GM12878 (cell line): ENCODE results near the gene ZC3H8. TPM values are rescaled to one million over a fixed set of nuclear protein-coding genes. Genes with fewer than 3 reads are reported as not detected.

Experiments
- ATAC-seq: fragments of 200-7000 bp; cut with Tn5 transposase; 3 replicates; pipeline ENCODE4 v1.9.1; 2020; ENCODE audit warnings: mild to moderate bottlenecking, moderate library complexity
- BruUV-seq: library from RNA; stranded (reverse); fragments of 400-500 nt; replicated peaks from 2 replicates; lab custom pipeline; 2021; lab: Mats Ljungman, UMichigan
- CTCF ChIA-PET: fragments of 300-600 bp; sonication (Branson Sonifier 250); formaldehyde crosslinking; extraction: SDS; loops from one replicate; lab custom pipeline; 2021; ENCODE audit warnings: inconsistent platforms; lab: Yijun Ruan, JAX
- POLR2A ChIA-PET: fragments of 350-600 bp; formaldehyde crosslinking; extraction: SDS; loops from one replicate; lab custom pipeline; 2021; ENCODE audit warnings: inconsistent platforms; lab: Charles Lee
- RAD21 ChIA-PET: fragments of 300-600 bp; sonication (Branson Sonifier 250); formaldehyde crosslinking; loops from one replicate; lab custom pipeline; 2023; ENCODE audit warnings: antibody characterized with exemption; ENCODE audit not compliant: unreplicated experiment; lab: Charles Lee
- SMC1A ChIA-PET: fragments of 300-600 bp; sonication (Branson Sonifier 250); formaldehyde crosslinking; loops from one replicate; lab custom pipeline; 2023; ENCODE audit not compliant: unreplicated experiment, uncharacterized antibody; lab: Charles Lee
- DNase-seq: peaks from one replicate; pipeline ENCODE4 v3.0.0-alpha.2; 2011; ENCODE audit warnings: low read depth, low spot score
- FAIRE-seq: peaks from 3 replicates; lab custom pipeline; 2011; peaks lifted over from hg19 to GRCh38; lab: Jason Lieb, UNC
- H2AFZ ChIP-seq: 2 replicates; pipeline ENCODE4 v1.6.0; 2011; ENCODE audit warnings: low read depth, low read length, control low read depth; ENCODE audit not compliant: control insufficient read depth
- H3K27ac ChIP-seq: 2 replicates; pipeline ENCODE4 v1.5.1; 2011; ENCODE audit warnings: control low read depth; ENCODE audit not compliant: control insufficient read depth, insufficient read depth
- H3K27me3 ChIP-seq, 2 experiments: replicated peaks in 1 of 2; 2 replicates each; pipeline versions ENCODE4 v1.6.0 to v1.6.1; 2011; ENCODE audit warnings: low read length in 1 of 2; ENCODE audit not compliant: control insufficient read depth in 2 of 2, insufficient read depth in 2 of 2
- H3K36me3 ChIP-seq, 2 experiments: 2 replicates each; pipeline ENCODE4 v1.5.1; 2011; ENCODE audit warnings: low read length in 1 of 2; ENCODE audit not compliant: control insufficient read depth in 2 of 2, insufficient read depth in 2 of 2
- H3K4me1 ChIP-seq: 2 replicates; pipeline ENCODE4 v1.6.1; 2011; ENCODE audit warnings: mild to moderate bottlenecking, low read length, moderate library complexity, mixed read lengths; ENCODE audit not compliant: control insufficient read depth, insufficient read depth
- H3K4me2 ChIP-seq: 2 replicates; pipeline ENCODE4 v1.6.0; 2011; ENCODE audit warnings: control low read depth; ENCODE audit not compliant: control insufficient read depth, insufficient read depth
- H3K4me3 ChIP-seq: fragments of 200-600 bp; sonication (generic); 2 replicates; pipeline ENCODE4 v1.5.1; 2016
- H3K79me2 ChIP-seq: 2 replicates; pipeline ENCODE4 v1.6.0; 2011; ENCODE audit warnings: low read length; ENCODE audit not compliant: control insufficient read depth, insufficient read depth
- H3K9ac ChIP-seq: 2 replicates; pipeline ENCODE4 v1.8.0; 2011; ENCODE audit warnings: low read length, control low read depth, mixed read lengths; ENCODE audit not compliant: control insufficient read depth, insufficient read depth
- H3K9me3 ChIP-seq: replicated peaks from 3 replicates; pipeline ENCODE4 v1.5.1; 2011; ENCODE audit warnings: mild to moderate bottlenecking, low read length; ENCODE audit not compliant: control insufficient read depth, insufficient read depth
- H4K20me1 ChIP-seq: 2 replicates; pipeline ENCODE4 v1.6.0; 2011; ENCODE audit not compliant: control insufficient read depth, insufficient read depth
- EP300 ChIP-seq, 2 experiments: fragments of 150-350 bp in 1 of 2; IDR thresholded peaks; 2 replicates each; pipeline ENCODE4 v1.6.1; 2011 to 2012; ENCODE audit warnings: low read depth in 2 of 2, low read length in 2 of 2, borderline replicate concordance in 1 of 2, improper control_type of control experiment in 1 of 2, inconsistent platforms in 1 of 2; ENCODE audit not compliant: control insufficient read depth in 1 of 2
- JUNB ChIP-seq: IDR thresholded peaks from 2 replicates; pipeline ENCODE4 v1.6.1; 2016; ENCODE audit warnings: antibody characterized with exemption, mild to moderate bottlenecking
- KDM1A ChIP-seq: fragments of 200-600 bp; sonication (generic); IDR thresholded peaks from 2 replicates; pipeline ENCODE4 v1.6.1; 2016; ENCODE audit warnings: borderline replicate concordance
- MEF2B ChIP-seq: fragments of 450-650 bp; IDR thresholded peaks from 2 replicates; pipeline ENCODE4 v1.6.1; 2018; ENCODE audit warnings: mild to moderate bottlenecking, moderate library complexity; ENCODE audit not compliant: partially characterized antibody, poor library complexity, severe bottlenecking
- MTA2 ChIP-seq: fragments of 450-650 bp; IDR thresholded peaks from 2 replicates; pipeline ENCODE4 v1.6.1; 2016; ENCODE audit warnings: low read depth, mild to moderate bottlenecking, moderate library complexity
- MXI1 ChIP-seq: fragments of 150-350 bp; IDR thresholded peaks from 2 replicates; pipeline ENCODE4 v1.6.1; 2011; ENCODE audit warnings: low read depth, mild to moderate bottlenecking, inconsistent platforms, low read length, improper control_type of control experiment
- PML ChIP-seq: IDR thresholded peaks from 2 replicates; pipeline ENCODE4 v1.6.1; 2012; ENCODE audit warnings: low read length, inconsistent platforms
- POLR2AphosphoS2 ChIP-seq: IDR thresholded peaks from 2 replicates; pipeline ENCODE4 v1.6.1; 2011; ENCODE audit warnings: low read depth, mild to moderate bottlenecking, low read length, improper control_type of control experiment, moderate library complexity
- TBL1XR1 ChIP-seq: IDR thresholded peaks from 2 replicates; pipeline ENCODE4 v1.6.1; 2012; ENCODE audit warnings: low read depth, low read length, improper control_type of control experiment
- TCF3 ChIP-seq: IDR thresholded peaks from 2 replicates; pipeline ENCODE4 v1.6.1; 2012; ENCODE audit warnings: low read depth, mild to moderate bottlenecking, low read length, borderline replicate concordance; ENCODE audit not compliant: insufficient read depth
- WGBS: methylation state at CpG from one replicate; pipeline ENCODE4 v1.1.6; 2016; ENCODE audit warnings: low lambda C conversion rate; ENCODE audit not compliant: insufficient replicate concordance, insufficient coverage; ENCODE audit errors: missing lambda C conversion rate; 5-methylcytosine and 5-hydroxymethylcytosine counted together
- in situ Hi-C: fragments of 300-500 bp; cut with MboI; formaldehyde crosslinking; loops from 9 replicates; pipeline ENCODE4 v1.14.3; 2018; ENCODE audit warnings: mixed read lengths
- intact Hi-C: fragments of 100-400 bp; cut with micrococcal nuclease; formaldehyde crosslinking; loops from one replicate; pipeline ENCODE4 v1.14.2; 2022; ENCODE audit not compliant: unreplicated experiment
- polyA plus RNA-seq, 11 experiments: library from polyadenylated mRNA; depleted of rRNA in 4 of 11; unstranded in 6 of 11; stranded (reverse) in 5 of 11; fragments of >200 nt; fragmentation: Nextera tagmentation in 4 of 11; fragmentation: Illumina TruSeq in 1 of 11; extraction: Ambion mirVana in 4 of 11; extraction: Trizol in 1 of 11; gene quantifications; 1 replicate in 1 of 11; 2 replicates in 10 of 11; pipeline versions ENCODE4 v1.2.1 to v1.2.3, GENCODE V29; 2011 to 2016; ENCODE audit warnings: inconsistent platforms in 2 of 11, missing spikeins in 2 of 11, low read depth in 1 of 11
- total RNA-seq, 4 experiments: library from RNA; depleted of rRNA in 3 of 4; stranded (reverse); fragments of >200 nt in 3 of 4; fragmentation: Illumina TruSeq in 1 of 4; extraction: Trizol in 1 of 4; gene quantifications; 2 replicates each; pipeline versions ENCODE4 v1.2.1 to v1.2.3, GENCODE V29; 2013 to 2021
- TF ChIP-seq, protein P1 (sequence below): IDR thresholded peaks from 2 replicates; pipeline ENCODE4 v1.6.1; 2011; ENCODE audit warnings: mild to moderate bottlenecking, low read depth, low read length, moderate library complexity; ENCODE audit not compliant: insufficient replicate concordance

ZC3H8 gene
- total and polyA plus RNA-seq, 10 of the 15 experiments (the other 5 are each of a cell fraction or from before 2014, with no cell fraction given): 9.9 to 28.4 (median 19.5) TPM

DNA sequence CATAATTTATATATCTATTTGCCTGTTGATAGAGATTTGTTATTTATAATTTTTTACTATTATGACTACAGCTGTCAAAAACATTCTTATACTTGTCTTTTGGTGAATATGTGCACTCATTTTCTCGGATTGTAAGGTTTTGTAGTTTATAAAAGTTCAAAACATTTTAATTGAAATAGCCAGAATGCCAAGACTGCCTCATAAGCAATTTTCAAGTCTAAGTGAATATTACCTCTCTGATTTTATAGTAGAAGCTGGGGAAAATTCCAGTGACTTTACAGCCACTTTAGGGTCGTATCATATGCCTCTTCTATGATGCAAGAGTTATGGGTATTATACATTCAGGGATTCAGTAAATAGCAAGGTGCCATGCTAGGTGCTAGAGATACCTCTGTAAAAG lies 41.6 kb upstream of the ZC3H8 start:
- ChIA-PET RAD21 (no interaction called here), SMC1A (no interaction called here), POLR2A (no interaction called here), CTCF (interaction anchor here (1.4 kb wide), 1 partner anchor 184 kb away, joined by 5 read pairs; no protein-coding TSS in a partner anchor)
- H3K36me3 ChIP-seq: no peaks in the 10 kb centered on the region
- H3K4me3 ChIP-seq: no peak overlapping the region
- no peaks in the 10 kb centered on the region for H3K27me3 ChIP-seq
- ATAC-seq (no peak), FAIRE-seq (no peak), DNase-seq (no peak)
- H3K79me2 ChIP-seq: no peaks in the 10 kb centered on the region
- no peaks in the 10 kb centered on the region for H3K9me3 ChIP-seq
- intact Hi-C loops (no loop called here), in situ Hi-C loops (no loop called here)
- H3K4me2 ChIP-seq: no peak overlapping the region
- no peak overlapping the region for H3K27ac ChIP-seq
- BruUV-seq: no TSS peak
- H3K9ac ChIP-seq: no peak overlapping the region
- 44% methylated on average over 2 of the region's 2 CpGs for whole genome bisulfite sequencing
- no peak overlapping the region for H2AFZ ChIP-seq
- TF ChIP-seq JUNB (no peak), TBL1XR1 (no peak), MXI1 (no peak), EP300 (IDR thresholded peaks at IDR 0.05; ENCODE audit: borderline replicate concordance in 1 of 2, control insufficient read depth in 1 of 2, low read depth in 2 of 2, low read length in 2 of 2) (no peak), POLR2AphosphoS2 (no peak), MTA2 (no peak)
- H3K4me1 ChIP-seq: no peaks in the 10 kb centered on the region
- H4K20me1 ChIP-seq: no peaks in the 10 kb centered on the region

DNA sequence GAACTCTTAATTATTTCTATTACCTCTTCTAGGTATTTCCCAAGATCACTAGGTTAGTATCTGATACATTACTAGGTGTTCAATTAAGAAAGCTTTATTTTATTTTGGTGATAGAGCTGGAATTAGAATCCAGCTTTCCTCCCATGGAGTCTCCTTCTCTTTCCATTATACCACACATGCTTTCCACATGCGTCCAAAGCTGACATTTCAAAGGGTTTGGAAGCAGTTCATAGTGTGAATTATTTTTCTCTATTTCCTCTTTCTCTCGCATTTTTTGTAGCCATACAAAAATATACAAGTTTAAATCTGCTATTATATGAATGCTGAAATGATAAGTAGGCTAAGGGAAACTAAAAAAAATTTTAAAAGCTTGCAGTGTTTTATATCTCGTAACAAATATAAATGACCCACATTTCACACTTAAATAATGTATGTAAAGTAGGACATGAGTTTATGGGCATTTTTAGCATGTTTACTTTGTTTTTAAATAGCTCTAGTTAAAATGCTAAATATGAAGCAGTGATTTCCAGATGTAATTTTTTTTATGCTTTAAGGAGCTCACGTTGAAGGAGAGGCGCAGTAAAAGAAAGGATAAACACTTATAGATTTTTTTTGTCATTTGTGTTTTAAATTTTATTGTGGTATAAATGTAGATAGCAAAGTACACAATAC lies 40.7 kb upstream of the ZC3H8 start:
- SMC1A ChIA-PET: interaction anchor here (0.9 to 1.2 kb wide), 3 partner anchors 16 to 49 kb away, joined by 3 to 5 read pairs (median 3); partner anchors contain the start of gene ZC3H8
- WGBS: 83% methylated on average over 5 of the region's 5 CpGs
- BruUV-seq: no TSS peak
- Histone ChIP-seq H3K9ac (no peak overlapping the region), H3K27me3 (no peaks in the 10 kb centered on the region), H4K20me1 (no peaks in the 10 kb centered on the region), H3K27ac (no peak overlapping the region), H3K36me3 (no peaks in the 10 kb centered on the region), H3K9me3 (no peaks in the 10 kb centered on the region), H3K4me1 (no peaks in the 10 kb centered on the region), H3K79me2 (no peaks in the 10 kb centered on the region), H2AFZ (no peak overlapping the region), H3K4me3 (no peak overlapping the region), H3K4me2 (no peak overlapping the region)
- POLR2A ChIA-PET: no interaction called here
- FAIRE-seq (no peak), DNase-seq (no peak), ATAC-seq (no peak)
- intact Hi-C loops: no loop called here
- CTCF ChIA-PET: interaction anchor here (1.4 kb wide), 1 partner anchor 185 kb away, joined by 5 read pairs; no protein-coding TSS in a partner anchor
- RAD21 ChIA-PET: no interaction called here
- in situ Hi-C loops: no loop called here
- TF ChIP-seq TCF3: no peak
- no peak for TF ChIP-seq PML
- TF ChIP-seq, protein P1, sequence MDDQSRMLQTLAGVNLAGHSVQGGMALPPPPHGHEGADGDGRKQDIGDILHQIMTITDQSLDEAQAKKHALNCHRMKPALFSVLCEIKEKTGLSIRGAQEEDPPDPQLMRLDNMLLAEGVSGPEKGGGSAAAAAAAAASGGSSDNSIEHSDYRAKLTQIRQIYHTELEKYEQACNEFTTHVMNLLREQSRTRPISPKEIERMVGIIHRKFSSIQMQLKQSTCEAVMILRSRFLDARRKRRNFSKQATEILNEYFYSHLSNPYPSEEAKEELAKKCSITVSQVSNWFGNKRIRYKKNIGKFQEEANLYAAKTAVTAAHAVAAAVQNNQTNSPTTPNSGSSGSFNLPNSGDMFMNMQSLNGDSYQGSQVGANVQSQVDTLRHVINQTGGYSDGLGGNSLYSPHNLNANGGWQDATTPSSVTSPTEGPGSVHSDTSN: no peak
- TF ChIP-seq MEF2B: no peak
- TF ChIP-seq KDM1A: no peak
